Measurements from ENCODE around the gene PAOX. TPM values are rescaled to one million over a fixed set of nuclear protein-coding genes. Genes with fewer than 3 reads are reported as not detected.

Gene PAOX
- total and polyA plus RNA-seq, 2 of the 13 experiments (the other 11 are each of a cell fraction or from before 2014, with no cell fraction given), result 0.49 to 0.77 TPM

- ChIA-PET CTCF (ENCODE audit: low intra/inter-chr PET ratio, low total read pairs) (no interaction called here), POLR2A (interaction anchor here (1.2 to 4.5 kb wide), 2 partner anchors 8 to 13 kb away, joined by 3 to 55 read pairs; partner anchors contain the start of gene FUOM)
- Histone ChIP-seq H4K20me1 (ENCODE audit: insufficient read depth, low read length) (no peaks in the 10 kb centered on the region), H2AFZ (ENCODE audit: low read length) (no peak overlapping the region), H3K27me3 (ENCODE audit: control insufficient read depth in 1 of 2, insufficient read depth in 2 of 2, low read length in 2 of 2) (peaks cover 0 to 3% of the 10 kb centered on the region in 2 experiments; a peak in 1 of 5 replicates), H3K4me3 (replicated peaks in 1 of 3; ENCODE audit: insufficient read depth in 1 of 3, low read depth in 2 of 3, low read length in 3 of 3) (peak overlapping the region; percentile 65 to 100 (median 75); a peak in 5 of 6 replicates), H3K4me1 (ENCODE audit: insufficient read depth, low read length) (peaks cover 28% of the 10 kb centered on the region), H3K9ac (ENCODE audit: insufficient read depth, low read depth, low read length) (peak overlapping the region; percentile 69), H3K79me2 (ENCODE audit: insufficient read depth, low read length) (peaks cover 5% of the 10 kb centered on the region), H3K36me3 (replicated peaks in 1 of 2; ENCODE audit: control insufficient read depth in 1 of 2, insufficient read depth in 2 of 2, low read length in 2 of 2) (peaks cover 16 to 32% of the 10 kb centered on the region in 2 experiments; a peak in 4 of 5 replicates), H3K9me3 (ENCODE audit: low read length) (no peaks in the 10 kb centered on the region), H3K4me2 (ENCODE audit: low read depth, low read length) (peak overlapping the region; percentile 77), H3K27ac (ENCODE audit: extremely low read length, insufficient read depth, low read length) (peak overlapping the region; percentile 21)
- ATAC-seq (peak; percentile 25), DNase-seq (ENCODE audit: low spot score) (no peak), FAIRE-seq (no peak)
- BruUV-seq (replicated peaks), result no TSS peak
- in situ Hi-C loops (cut with HindIII; ENCODE audit: extremely low pct_ligation_motif_present, low pct_unique_long_range_greater_than_20kb), result no loop called here
- intact Hi-C loops (cut with micrococcal nuclease; ENCODE audit: unreplicated experiment), result loop anchor here (2.0 to 10.0 kb wide), 2 partner anchors 14 to 48 kb away; partner anchors contain the start of gene FUOM
- 14% methylated on average over 13 of the region's 20 CpGs for WGBS (ENCODE audit: low lambda C conversion rate)
- TF ChIP-seq RBM39 (IDR thresholded peaks at IDR 0.05; ENCODE audit: low read depth, low read length, poor library complexity, severe bottlenecking) (peak; percentile 6), ZMYM2 (CRISPR knock-in tag; IDR thresholded peaks at IDR 0.05) (no peak), HNRNPL (IDR thresholded peaks at IDR 0.05; ENCODE audit: low read depth, low read length) (peak; percentile 85)
Observed at GRCh38 chr10:133372507-133372906, 6.6 kb upstream of the PAOX start.

- peaks cover 14 to 26% of the 10 kb centered on the region in 2 experiments; a peak in 4 of 5 replicates for H3K36me3 ChIP-seq (replicated peaks in 1 of 2; ENCODE audit: control insufficient read depth in 1 of 2, insufficient read depth in 2 of 2, low read length in 2 of 2)
- in situ Hi-C loops (cut with HindIII; ENCODE audit: extremely low pct_ligation_motif_present, low pct_unique_long_range_greater_than_20kb), result no loop called here
- CTCF ChIA-PET (ENCODE audit: low intra/inter-chr PET ratio, low total read pairs), result no interaction called here
- peak within 1 kb of the TSS; percentile 77 for H3K4me2 ChIP-seq (ENCODE audit: low read depth, low read length)
- POLR2A ChIA-PET, result interaction anchor here (0.7 to 4.5 kb wide), 8 partner anchors 9 to 147 kb away, joined by 3 to 55 read pairs (median 4); partner anchors contain the start of genes FUOM and PRAP1
- H3K27me3 ChIP-seq (ENCODE audit: control insufficient read depth in 1 of 2, insufficient read depth in 2 of 2, low read length in 2 of 2), result peaks cover 0 to 3% of the 10 kb centered on the region in 2 experiments; a peak in 1 of 5 replicates
- H3K9me3 ChIP-seq (ENCODE audit: low read length), result no peaks in the 10 kb centered on the region
- ATAC-seq (peak; percentile 96), FAIRE-seq (no peak), DNase-seq (ENCODE audit: low spot score) (peak; percentile 84)
- intact Hi-C loops (cut with micrococcal nuclease; ENCODE audit: unreplicated experiment), result loop anchor here (2.0 to 10.0 kb wide), 2 partner anchors 15 to 49 kb away; partner anchors contain the start of gene FUOM
- H2AFZ ChIP-seq (ENCODE audit: low read length), result no peak within 1 kb of the TSS
- peak within 1 kb of the TSS; percentile 85 for H3K9ac ChIP-seq (ENCODE audit: insufficient read depth, low read depth, low read length)
- H3K27ac ChIP-seq (ENCODE audit: extremely low read length, insufficient read depth, low read length), result peak within 1 kb of the TSS; percentile 66
- 22% methylated on average over 11 of the region's 89 CpGs for WGBS (ENCODE audit: low lambda C conversion rate)
- no peaks in the 10 kb centered on the region for H4K20me1 ChIP-seq (ENCODE audit: insufficient read depth, low read length)
- H3K79me2 ChIP-seq (ENCODE audit: insufficient read depth, low read length), result peaks cover 5% of the 10 kb centered on the region
- TSS peak; percentile 92 for BruUV-seq (replicated peaks)
- H3K4me3 ChIP-seq (replicated peaks in 1 of 3; ENCODE audit: insufficient read depth in 1 of 3, low read depth in 2 of 3, low read length in 3 of 3), result peak within 1 kb of the TSS; percentile 65 to 100 (median 91); a peak in 5 of 6 replicates
- peaks cover 37% of the 10 kb centered on the region for H3K4me1 ChIP-seq (ENCODE audit: insufficient read depth, low read length)
- TF ChIP-seq SOX13 (IDR thresholded peaks at IDR 0.05), result no peak
- TF ChIP-seq SOX13 (CRISPR knock-in tag; conservative IDR thresholded peaks at IDR 0.05 in 1 of 2, IDR thresholded peaks at IDR 0.05 in 1 of 2), result peak in 1 of 2 experiments; percentile 14; a peak in 1 of 4 replicates
- TF ChIP-seq ARID5B (CRISPR knock-in tag; IDR thresholded peaks at IDR 0.05), result 0 out of 2 replicates have a peak, but pooled peaks have one; percentile 8
- TF ChIP-seq ZNF574 (CRISPR knock-in tag; IDR thresholded peaks at IDR 0.05), result peak; percentile 41; the same call in 1 of the 2 replicates
Observed at GRCh38 chr10:133373174-133374090, 5.6 kb upstream of the PAOX start, which contains the start of gene ECHS1. Gene ECHS1, minus strand, starts transcription at chr10:133373354. Its CDS starts 21 bp downstream, at chr10:133373333.

Data from HepG2 (cell line).